GM10847 (cell line): ENCODE results near the gene GARIN5B.
A peak's percentile ranks its signal among the peaks of the same experiment; 100 is the strongest.

Experiments
- POLR2A ChIP-seq: IDR thresholded peaks from 2 replicates; pipeline ENCODE4 v1.6.1; 2011; ENCODE audit not compliant: insufficient read length; ENCODE audit errors: extremely low read depth

Gene GARIN5B

GRCh38 chr19:55348317-55349034, 14.6 kb downstream of the GARIN5B start:
- TF ChIP-seq POLR2A, result no peak

GRCh38 chr19:55347442-55348009, 15.5 kb downstream of the GARIN5B start:
- TF ChIP-seq POLR2A, result no peak

- no peak for TF ChIP-seq POLR2A
Observed at GRCh38 chr19:55346725-55347441, 16.2 kb downstream of the GARIN5B start.

GRCh38 chr19:55345818-55346724, 17.0 kb downstream of the GARIN5B start:
- TF ChIP-seq POLR2A, result no peak

- no peak for TF ChIP-seq POLR2A
Observed at GRCh38 chr19:55345101-55345817, 17.8 kb downstream of the GARIN5B start.

GRCh38 chr19:55344444-55344843, 18.6 kb downstream of the GARIN5B start:
- TF ChIP-seq POLR2A, result no peak

- TF ChIP-seq POLR2A, result no peak
Observed at GRCh38 chr19:55341595-55342531, 21.2 kb downstream of the GARIN5B start.

- no peak for TF ChIP-seq POLR2A
Observed at GRCh38 chr19:55341171-55341588, 21.9 kb downstream of the GARIN5B start.

GRCh38 chr19:55340784-55341147, 22.3 kb downstream of the GARIN5B start:
- no peak for TF ChIP-seq POLR2A

- peak; percentile 59 for TF ChIP-seq POLR2A
Observed at GRCh38 chr19:55339889-55340783, 22.9 kb downstream of the GARIN5B start.

- TF ChIP-seq POLR2A, result no peak
Observed at GRCh38 chr19:55339105-55339888, 23.8 kb downstream of the GARIN5B start, which contains the start of gene KMT5C. Gene KMT5C (plus strand): TSS chr19:55339876. CDS start chr19:55341937, 2,061 bp downstream.

GRCh38 chr19:55336101-55336500, 27.0 kb downstream of the GARIN5B start:
- TF ChIP-seq POLR2A, result no peak

- no peak for TF ChIP-seq POLR2A
Observed at GRCh38 chr19:55333870-55334269, 29.2 kb downstream of the GARIN5B start.
